MCF 10A (cell line): Measurements from ENCODE around the gene USP36. TPM values are rescaled to one million over a fixed set of nuclear protein-coding genes. Genes with fewer than 3 reads are reported as not detected.
"Not testable (repeated sequence)": the region's sequence is repeated elsewhere in the genome, so short reads cannot be mapped to it uniquely, and the experiment has no call there.

ENCODE experiments used
- BruUV-seq: library from RNA; stranded (reverse); fragments of 400-500 nt; replicated peaks from 2 replicates; lab custom pipeline; 2021; lab: Mats Ljungman, UMichigan
- CTCF ChIA-PET: fragments of 300-600 bp; sonication (Branson Sonifier 250); formaldehyde crosslinking; extraction: SDS; loops from one replicate; lab custom pipeline; 2021; ENCODE audit warnings: antibody characterized with exemption, inconsistent platforms; lab: Yijun Ruan, JAX
- POLR2A ChIA-PET: fragments of 300-600, 350-650 bp; sonication (Branson Sonifier 250); formaldehyde crosslinking; extraction: SDS; loops from one replicate; lab custom pipeline; 2020; ENCODE audit warnings: antibody characterized with exemption, inconsistent platforms; lab: Yijun Ruan, JAX
- DNase-seq: peaks from one replicate; pipeline ENCODE4 v3.0.0-alpha.2; 2018; ENCODE audit not compliant: unreplicated experiment
- H3K27ac Mint-ChIP-seq: one replicate; pipeline ENCODE4 v1.8.0; 2022; ENCODE audit warnings: mild to moderate bottlenecking, low read depth, mixed read lengths; ENCODE audit not compliant: unreplicated experiment
- H3K27me3 Mint-ChIP-seq: one replicate; pipeline ENCODE4 v1.8.0; 2022; ENCODE audit warnings: mixed read lengths; ENCODE audit not compliant: insufficient read depth, unreplicated experiment
- H3K36me3 Mint-ChIP-seq: one replicate; pipeline ENCODE4 v1.8.0; 2022; ENCODE audit warnings: mild to moderate bottlenecking, moderate library complexity, mixed read lengths; ENCODE audit not compliant: insufficient read depth, unreplicated experiment
- H3K4me1 Mint-ChIP-seq: one replicate; pipeline ENCODE4 v1.8.0; 2022; ENCODE audit warnings: mixed read lengths; ENCODE audit not compliant: insufficient read depth, unreplicated experiment
- H3K4me3 Mint-ChIP-seq: one replicate; pipeline ENCODE4 v1.8.0; 2022; ENCODE audit warnings: mild to moderate bottlenecking, moderate library complexity, mixed read lengths; ENCODE audit not compliant: unreplicated experiment
- H3K9me3 Mint-ChIP-seq: one replicate; pipeline ENCODE4 v1.8.0; 2022; ENCODE audit warnings: mixed read lengths; ENCODE audit not compliant: unreplicated experiment
- intact Hi-C: fragments of 100-400 bp; cut with micrococcal nuclease; formaldehyde crosslinking; loops from 2 replicates; pipeline ENCODE4 v1.14.1; 2022
- total RNA-seq: library from RNA; stranded (reverse); gene quantifications from 2 replicates; pipeline ENCODE4 v1.2.3, GENCODE V29; 2022
- TF ChIP-seq, protein P1 (sequence below): fragments of 200-600 bp; IDR thresholded peaks from one replicate; pipeline ENCODE4 v1.8.0; 2022; ENCODE audit warnings: antibody characterized with exemption, mild to moderate bottlenecking; ENCODE audit not compliant: unreplicated experiment

Gene USP36
- total RNA-seq, 1 experiment from 2014 or later: 118 TPM

DNA sequence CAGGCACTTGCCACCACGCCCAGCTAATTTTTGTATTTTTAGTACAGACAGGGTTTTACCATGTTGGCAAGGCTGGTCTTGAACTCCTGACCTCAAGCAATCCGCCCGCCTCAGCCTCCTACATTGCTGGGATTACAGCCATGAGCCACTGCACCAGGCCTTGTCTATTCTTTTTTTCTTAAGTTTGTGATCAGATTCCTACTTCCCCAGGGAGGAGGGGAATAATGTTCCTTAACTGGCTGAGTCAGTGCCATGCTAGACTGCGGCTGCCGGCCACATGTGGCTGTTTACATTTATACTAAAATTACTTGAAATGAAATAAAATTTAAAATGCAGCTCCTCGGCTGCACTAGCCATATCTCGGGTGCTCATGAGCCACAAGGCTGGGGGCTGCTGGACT lies 27.8 kb upstream of the USP36 start:
- POLR2A ChIA-PET: no interaction called here
- DNase-seq: peak; percentile 18
- H3K4me1 Mint-ChIP-seq: peaks cover 13% of the 10 kb centered on the region
- H3K27ac Mint-ChIP-seq: no peak overlapping the region
- CTCF ChIA-PET: interaction anchor here (0.7 to 1.7 kb wide), 2 partner anchors 103 to 203 kb away, joined by 3 to 14 read pairs; no protein-coding TSS in a partner anchor
- TF ChIP-seq, protein P1, sequence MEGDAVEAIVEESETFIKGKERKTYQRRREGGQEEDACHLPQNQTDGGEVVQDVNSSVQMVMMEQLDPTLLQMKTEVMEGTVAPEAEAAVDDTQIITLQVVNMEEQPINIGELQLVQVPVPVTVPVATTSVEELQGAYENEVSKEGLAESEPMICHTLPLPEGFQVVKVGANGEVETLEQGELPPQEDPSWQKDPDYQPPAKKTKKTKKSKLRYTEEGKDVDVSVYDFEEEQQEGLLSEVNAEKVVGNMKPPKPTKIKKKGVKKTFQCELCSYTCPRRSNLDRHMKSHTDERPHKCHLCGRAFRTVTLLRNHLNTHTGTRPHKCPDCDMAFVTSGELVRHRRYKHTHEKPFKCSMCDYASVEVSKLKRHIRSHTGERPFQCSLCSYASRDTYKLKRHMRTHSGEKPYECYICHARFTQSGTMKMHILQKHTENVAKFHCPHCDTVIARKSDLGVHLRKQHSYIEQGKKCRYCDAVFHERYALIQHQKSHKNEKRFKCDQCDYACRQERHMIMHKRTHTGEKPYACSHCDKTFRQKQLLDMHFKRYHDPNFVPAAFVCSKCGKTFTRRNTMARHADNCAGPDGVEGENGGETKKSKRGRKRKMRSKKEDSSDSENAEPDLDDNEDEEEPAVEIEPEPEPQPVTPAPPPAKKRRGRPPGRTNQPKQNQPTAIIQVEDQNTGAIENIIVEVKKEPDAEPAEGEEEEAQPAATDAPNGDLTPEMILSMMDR: no peak
- H3K9me3 Mint-ChIP-seq: no peaks in the 10 kb centered on the region
- H3K4me3 Mint-ChIP-seq: no peak overlapping the region
- no peaks in the 10 kb centered on the region for H3K27me3 Mint-ChIP-seq
- intact Hi-C loops: no loop called here
- no TSS peak for BruUV-seq
- peaks cover 57% of the 10 kb centered on the region for H3K36me3 Mint-ChIP-seq

DNA sequence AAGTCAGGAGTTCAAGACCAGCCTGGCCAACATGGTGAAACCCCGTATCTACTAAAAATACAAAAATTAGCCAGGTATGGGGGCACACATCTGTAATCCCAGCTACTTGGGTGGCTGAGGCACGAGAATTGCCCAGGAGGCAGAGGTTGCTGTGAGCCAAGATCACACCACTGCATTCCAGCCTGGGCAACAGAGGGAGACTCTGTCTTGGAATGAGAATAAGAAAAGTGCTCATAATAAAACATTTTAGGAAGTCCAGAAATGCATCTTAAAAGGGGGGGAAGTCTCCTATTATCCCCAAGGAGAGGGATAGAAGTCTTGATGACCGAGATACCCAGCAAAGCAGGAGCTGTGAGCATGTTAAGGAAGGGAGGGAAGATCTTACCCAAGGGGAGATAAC lies 26.4 kb upstream of the USP36 start:
- intact Hi-C loops, DNase-seq, H3K27me3 Mint-ChIP-seq, BruUV-seq, H3K4me3 Mint-ChIP-seq, H3K27ac Mint-ChIP-seq, H3K9me3 Mint-ChIP-seq: not testable (repeated sequence)
- ChIA-PET CTCF (interaction anchor here (0.6 to 7.5 kb wide), 3 partner anchors 11 to 106 kb away, joined by 4 to 126 read pairs (median 6); no protein-coding TSS in a partner anchor), POLR2A (interaction anchor here (1.7 kb wide), 2 partner anchors 17 to 120 kb away, joined by 5 to 11 read pairs; no protein-coding TSS in a partner anchor)
- peaks cover 17% of the 10 kb centered on the region for H3K4me1 Mint-ChIP-seq
- H3K36me3 Mint-ChIP-seq: peaks cover 50% of the 10 kb centered on the region

DNA sequence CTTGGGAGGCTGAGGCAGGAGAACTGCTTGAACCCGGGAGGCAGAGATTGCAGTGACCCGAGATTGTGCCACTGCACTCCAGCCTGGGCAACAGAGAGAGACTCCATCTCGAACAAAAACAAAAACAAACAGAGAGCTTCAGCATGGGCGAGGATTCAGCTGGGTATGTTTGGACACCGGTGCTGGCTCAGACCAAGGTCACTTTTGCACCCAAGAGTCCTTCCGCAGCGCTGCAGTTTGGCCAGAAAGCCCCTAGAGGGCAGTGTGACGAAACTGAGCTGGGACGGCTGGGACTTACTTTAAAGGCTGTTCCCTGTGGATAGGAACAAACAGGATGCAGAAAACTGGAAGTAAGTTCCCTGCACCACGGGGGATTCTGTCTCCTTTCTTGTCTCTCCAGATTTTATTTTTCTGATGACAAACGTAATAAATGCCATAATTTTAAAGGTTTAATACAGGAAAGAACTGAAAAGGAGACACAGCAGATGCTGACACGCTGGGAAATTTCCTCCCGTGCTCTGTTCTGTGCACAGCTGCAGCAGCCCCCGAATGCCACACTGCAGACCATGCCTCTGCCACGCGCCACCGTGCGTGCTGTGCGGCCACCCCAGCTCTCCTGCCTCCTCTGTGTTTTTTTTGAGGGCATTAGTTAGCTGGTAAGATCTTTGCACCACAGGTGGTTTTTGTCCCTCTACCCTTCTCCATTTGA lies 25.2 kb upstream of the USP36 start:
- H3K4me1 Mint-ChIP-seq: peaks cover 29% of the 10 kb centered on the region
- no peak overlapping the region for H3K4me3 Mint-ChIP-seq
- H3K9me3 Mint-ChIP-seq: no peaks in the 10 kb centered on the region
- peak; percentile 83 for DNase-seq
- CTCF ChIA-PET: interaction anchor here (0.6 to 7.5 kb wide), 20 partner anchors 10 to 527 kb away, joined by 3 to 126 read pairs (median 4); no protein-coding TSS in a partner anchor
- POLR2A ChIA-PET: interaction anchor here (0.7 to 1.7 kb wide), 7 partner anchors 18 to 121 kb away, joined by 3 to 11 read pairs (median 5); no protein-coding TSS in a partner anchor
- intact Hi-C loops: loop anchor here (1.0 kb wide), 1 partner anchor 105 kb away; no protein-coding TSS in a partner anchor
- H3K27ac Mint-ChIP-seq: no peak overlapping the region
- TF ChIP-seq, protein P1: peak; percentile 91
- H3K36me3 Mint-ChIP-seq: peaks cover 41% of the 10 kb centered on the region
- H3K27me3 Mint-ChIP-seq: no peaks in the 10 kb centered on the region
- no TSS peak for BruUV-seq

DNA sequence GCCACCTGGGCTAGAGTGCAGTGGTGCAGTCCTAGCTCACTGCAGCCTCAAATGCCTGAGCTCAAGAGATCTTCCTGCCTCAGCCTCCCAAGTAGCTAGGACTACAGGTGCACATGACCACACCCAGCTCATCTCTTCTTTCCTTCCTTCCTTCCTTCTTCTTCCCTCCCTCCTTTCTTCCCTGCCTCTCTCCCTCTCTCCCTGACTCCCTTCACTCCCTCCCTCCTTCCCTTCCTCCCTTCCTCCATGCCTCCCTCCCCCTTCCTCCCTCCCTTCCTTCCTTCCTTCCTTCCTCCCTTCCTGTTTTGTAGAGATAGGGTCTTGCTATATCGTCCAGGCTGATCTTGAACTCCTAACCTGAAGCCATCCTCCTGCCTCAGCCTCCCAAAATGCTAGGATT lies 23.5 kb upstream of the USP36 start:
- Mint-ChIP-seq H3K9me3 (no peaks in the 10 kb centered on the region), H3K4me3 (no peak overlapping the region), H3K27ac (peak overlapping the region; percentile 73), H3K27me3 (no peaks in the 10 kb centered on the region), H3K4me1 (peaks cover 29% of the 10 kb centered on the region), H3K36me3 (peaks cover 24% of the 10 kb centered on the region)
- no TSS peak for BruUV-seq
- CTCF ChIA-PET: interaction anchor here (0.6 to 7.5 kb wide), 7 partner anchors 12 to 745 kb away, joined by 3 to 126 read pairs (median 6); no protein-coding TSS in a partner anchor
- TF ChIP-seq, protein P1: no peak
- no peak for DNase-seq
- intact Hi-C loops: no loop called here
- POLR2A ChIA-PET: interaction anchor here (1.6 kb wide), 1 partner anchor 24 kb away, joined by 7 read pairs; the partner anchor contains the start of gene USP36
